NCI-H82 (cell line): ENCODE results near the gene OR2L5.

Source experiments
- DNase-seq: peaks from one replicate; lab custom pipeline; 2025; lab: John Stamatoyannopoulos, UW

OR2L5 gene, protein sequence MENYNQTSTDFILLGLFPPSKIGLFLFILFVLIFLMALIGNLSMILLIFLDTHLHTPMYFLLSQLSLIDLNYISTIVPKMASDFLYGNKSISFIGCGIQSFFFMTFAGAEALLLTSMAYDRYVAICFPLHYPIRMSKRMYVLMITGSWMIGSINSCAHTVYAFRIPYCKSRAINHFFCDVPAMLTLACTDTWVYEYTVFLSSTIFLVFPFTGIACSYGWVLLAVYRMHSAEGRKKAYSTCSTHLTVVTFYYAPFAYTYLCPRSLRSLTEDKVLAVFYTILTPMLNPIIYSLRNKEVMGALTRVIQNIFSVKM

DNA sequence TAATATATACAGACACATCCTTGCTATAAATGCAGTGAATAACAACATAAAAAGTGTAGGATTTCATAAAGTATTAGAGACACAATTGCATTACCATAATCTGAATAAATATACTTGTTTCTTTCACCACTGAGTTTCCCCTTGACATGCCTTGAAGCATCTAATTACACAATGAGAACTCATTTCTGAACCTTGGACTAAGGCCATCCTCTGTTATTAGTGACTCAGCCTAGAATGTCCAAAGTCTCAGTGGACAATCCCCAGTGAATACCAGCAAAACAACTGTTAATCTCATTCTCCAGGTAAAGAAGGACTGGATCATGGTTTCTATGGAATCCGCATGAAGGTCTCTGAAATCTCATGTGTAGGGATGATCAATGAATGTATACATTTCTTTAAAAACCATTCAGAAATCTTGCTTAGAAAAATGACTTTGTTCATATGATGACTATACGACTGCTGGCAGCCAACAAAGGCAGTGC, at the start of gene OR2L5:
Gene OR2L5 (plus strand): TSS at position 432 of the 482 bp plus-strand sequence. CDS start 8,288 bp downstream, outside the sequence.
- no peak for DNase-seq

DNA sequence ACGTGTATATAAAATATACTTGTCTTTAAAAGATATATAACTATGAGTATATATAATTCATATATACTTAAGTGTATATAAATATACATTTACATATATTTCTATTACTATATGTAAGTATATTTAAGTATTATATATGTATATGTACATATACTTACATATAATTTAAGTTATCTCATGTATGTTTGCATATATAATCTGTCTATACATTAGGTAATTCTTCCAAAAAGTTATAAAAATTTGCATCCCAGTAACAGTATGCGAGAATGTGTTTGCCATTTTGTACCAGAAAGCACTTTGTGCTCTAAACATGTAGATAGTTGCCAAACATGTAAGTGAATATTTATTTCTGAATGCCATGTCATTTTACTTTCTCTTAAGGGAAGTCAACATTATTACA, 48.5 kb upstream of the OR2L5 start, which contains the start of gene OR2AK2:
Gene OR2AK2 (plus strand): TSS at position 301 of the 400 bp plus-strand sequence. CDS start 144 bp downstream, outside the sequence.
- no peak for DNase-seq

DNA sequence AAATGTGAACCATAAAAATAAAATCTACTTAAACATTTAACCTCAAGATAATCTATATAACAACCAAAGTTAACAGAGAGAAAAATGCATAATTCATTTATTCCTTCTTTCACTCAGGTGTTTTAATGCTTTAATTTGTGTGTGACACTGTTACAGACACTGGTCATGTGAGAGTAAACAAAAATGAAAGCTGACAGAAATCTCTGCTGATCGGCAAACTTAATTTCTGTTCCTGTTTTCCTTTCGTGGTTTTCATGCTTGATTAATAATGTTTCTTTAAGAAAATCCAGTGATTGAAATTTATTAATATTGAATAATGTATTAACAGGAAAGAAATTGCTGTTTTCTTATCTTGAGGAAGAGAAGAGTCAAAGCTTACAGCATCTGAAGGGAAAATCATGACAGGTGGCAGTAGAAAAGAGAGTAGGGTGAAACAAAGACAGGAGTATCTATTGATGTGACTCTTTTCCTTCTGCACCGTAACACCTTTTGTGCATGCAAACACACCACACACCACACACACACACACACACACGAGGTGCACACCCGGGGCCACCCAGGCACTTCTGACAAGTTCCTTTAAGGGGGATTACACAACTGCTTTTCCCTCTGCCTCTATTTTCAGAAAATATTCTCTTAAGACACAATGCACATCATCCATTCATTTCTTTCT, 46.8 kb upstream of the OR2L5 start:
- DNase-seq, result no peak

DNA sequence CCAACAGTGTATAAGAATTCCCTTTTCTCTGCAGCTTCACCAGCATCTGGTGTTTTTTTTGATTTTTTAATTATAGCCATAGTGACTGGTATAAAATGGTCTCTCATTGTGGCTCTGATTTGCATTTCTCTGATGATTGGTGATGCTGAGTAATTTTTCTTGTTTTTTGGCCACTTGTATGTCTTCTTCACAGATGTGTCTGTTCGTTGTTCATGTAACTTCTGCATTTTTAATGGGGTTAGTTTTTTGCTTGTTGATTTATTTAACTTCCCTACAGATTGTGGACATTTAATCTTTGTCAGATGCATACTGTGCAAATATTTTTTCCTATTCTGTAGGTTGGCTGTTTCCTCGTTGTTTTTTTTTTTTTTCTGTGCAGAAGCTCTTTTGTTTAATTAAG, 20.5 kb upstream of the OR2L5 start:
- no peak for DNase-seq

DNA sequence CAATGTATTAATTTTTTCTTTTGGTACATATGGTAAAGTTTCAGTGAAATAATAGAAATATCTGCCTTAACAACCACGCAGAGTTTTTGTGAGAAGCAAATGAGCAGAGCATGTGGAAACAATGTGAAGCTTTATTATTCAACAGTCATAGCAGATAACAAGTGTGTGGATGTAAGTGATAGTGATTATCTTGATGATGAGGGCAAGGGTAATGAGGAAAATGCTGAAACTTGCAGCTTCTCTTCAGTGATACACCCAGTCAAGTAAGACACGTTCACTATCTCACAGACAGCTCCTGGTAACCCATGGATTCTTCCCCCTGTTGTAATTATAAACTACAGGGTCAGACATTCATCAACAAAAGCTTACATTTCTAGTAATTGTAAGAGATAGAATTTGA, 14.6 kb upstream of the OR2L5 start:
- DNase-seq, result no peak

DNA sequence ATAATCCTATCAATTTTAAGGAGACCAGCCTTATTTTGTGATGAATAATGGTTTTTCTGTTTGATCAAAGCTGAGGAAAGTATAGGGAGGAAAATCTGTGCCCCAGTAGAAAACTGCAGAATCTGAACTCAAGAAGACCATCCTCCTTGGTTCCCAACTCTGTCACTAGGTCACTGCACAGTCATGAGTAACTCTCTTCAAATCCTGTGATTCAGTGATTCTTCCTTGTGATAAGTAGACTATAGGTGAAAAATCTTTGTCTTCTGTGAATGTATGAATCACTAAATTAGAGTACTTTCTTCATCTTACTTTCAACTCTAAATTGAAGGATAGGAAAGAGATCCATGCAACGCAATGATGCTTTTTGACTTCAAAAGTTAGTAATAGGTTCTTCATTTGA, 13.3 kb upstream of the OR2L5 start:
- DNase-seq, result no peak

DNA sequence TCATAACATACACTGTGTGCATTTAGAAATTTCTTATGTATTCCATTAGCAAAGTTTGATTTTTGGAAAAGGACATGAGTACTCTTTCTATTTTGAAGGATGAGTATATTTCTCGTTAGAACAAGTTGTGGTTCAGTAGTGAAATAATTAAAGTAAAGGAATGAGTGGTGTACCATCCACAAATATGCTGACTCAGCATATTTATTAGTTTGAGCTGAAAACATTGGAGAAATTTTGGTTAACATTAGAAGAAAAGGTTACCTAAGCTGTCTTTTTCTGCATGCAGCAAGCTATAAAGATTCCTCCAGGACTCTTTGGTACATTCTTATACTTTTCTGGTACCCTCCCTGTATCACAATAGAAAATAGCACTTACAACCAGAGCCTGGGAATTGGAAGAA, 5.7 kb upstream of the OR2L5 start:
- no peak for DNase-seq

DNA sequence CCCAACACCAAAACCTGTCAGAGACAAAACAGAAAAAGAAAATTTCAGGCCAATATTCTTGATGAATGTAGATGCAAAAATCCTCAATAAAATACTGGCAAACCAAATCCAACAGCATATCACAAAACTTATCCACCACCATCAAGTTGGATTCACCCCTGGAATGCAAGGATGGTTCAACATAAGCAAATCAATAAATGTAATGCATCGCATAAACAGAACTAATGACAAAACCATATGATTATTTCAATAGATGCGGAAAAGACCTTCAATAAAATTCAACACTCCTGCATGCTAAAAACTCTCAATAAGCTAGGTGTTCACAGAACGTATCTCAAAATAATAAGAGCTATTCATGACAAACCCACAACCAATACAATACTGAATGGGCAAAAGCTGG, 3.8 kb upstream of the OR2L5 start:
- no peak for DNase-seq

DNA sequence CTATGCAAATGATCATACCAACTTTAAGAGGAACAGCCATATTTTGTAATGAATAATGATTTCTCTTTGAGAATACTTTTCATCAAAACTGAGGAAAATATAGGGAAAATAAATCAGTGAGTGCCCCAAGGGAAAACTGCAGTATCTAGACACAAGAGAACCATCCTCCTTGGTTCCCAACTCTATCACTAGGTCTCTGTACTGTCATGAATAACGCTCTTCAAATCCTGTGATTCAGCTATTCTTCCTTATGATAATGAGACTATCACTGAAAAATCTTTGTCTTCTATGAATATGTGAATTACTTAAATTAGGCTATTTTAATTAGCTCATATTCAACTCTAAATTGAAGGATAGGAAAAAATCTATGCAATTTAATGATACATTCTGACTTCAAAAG, 2.3 kb downstream of the OR2L5 start:
- no peak for DNase-seq

DNA sequence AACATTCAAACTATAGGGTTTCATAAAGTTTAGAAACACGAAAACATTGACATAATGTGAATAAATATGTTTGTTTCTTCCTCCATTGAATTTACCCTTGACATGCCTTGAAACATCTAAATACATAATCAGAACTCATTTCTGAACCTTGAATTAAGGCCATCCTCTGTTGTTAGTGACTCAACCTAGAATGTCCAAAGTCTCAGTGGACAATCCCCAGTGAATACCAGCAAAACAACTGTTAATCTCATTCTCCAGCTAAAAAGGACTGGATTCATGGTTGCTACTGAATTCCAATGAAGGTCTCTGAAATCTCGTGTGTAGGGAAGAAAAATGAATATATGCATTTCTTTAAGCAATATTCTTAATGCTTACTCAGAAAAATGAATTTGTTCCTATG, 16.3 kb downstream of the OR2L5 start, which contains the start of gene OR2L2:
Gene OR2L2 (plus strand): TSS at position 301 of the 400 bp plus-strand sequence. CDS start 8,198 bp downstream, outside the sequence.
- no peak for DNase-seq

DNA sequence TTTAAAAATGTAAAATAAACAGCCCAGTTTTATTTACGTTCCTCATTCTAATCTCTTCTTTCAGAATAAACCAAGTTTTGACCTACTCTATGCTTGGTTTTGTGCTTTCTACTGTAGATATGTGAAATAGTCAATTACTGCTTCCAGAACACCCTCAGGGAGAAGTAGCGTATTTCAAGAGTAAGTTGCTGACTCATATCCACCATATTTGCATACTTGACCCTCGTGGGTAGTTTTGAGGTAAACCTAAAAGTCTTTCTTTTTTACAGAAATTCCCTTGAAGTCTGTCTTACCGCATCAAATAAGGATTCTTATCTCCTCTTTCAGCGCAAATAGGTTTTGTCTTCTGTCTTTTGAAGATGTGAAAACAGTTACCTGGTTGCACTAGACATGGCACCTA, 31.7 kb downstream of the OR2L5 start:
- DNase-seq, result no peak

DNA sequence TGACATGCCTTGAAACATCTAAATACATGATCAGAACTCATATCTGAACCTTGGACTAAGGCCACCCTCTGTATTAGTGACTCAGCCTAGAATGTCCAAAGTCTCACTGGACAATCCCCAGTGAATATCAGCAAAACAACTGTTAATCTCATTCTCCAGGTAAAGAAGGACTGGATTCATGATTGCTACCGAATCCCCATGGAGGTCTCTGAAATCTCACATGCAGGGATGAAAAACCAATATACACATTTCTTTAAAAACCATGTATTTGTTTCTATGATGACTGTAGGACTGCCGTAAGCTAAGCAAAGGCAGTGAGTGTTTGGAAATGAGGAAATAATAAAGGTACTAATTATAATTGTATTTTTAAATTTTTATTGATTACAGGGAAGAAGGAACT, 33.1 kb downstream of the OR2L5 start, which contains the start of gene OR2L3:
Gene OR2L3 (plus strand): TSS at position 301 of the 400 bp plus-strand sequence. CDS start 13,846 bp downstream, outside the sequence.
- no peak for DNase-seq

DNA sequence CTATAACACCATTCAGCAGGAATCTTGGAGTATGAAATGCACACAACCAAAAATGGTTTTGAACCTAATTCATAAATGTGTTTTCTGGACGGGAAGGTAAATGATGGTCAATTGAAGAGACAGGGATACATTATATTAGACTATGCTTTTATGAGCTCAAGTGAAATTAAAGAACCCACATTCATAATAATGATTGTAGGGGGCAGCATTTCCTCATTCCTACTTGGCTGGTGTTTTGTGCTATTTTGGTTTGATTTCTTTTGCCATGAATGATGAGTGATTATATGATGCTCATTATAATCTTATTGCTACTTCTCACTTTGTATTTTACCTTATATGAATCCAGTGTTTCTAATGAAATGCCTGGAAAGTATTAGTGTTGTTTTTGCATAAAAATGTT, 33.5 kb downstream of the OR2L5 start:
- no peak for DNase-seq

DNA sequence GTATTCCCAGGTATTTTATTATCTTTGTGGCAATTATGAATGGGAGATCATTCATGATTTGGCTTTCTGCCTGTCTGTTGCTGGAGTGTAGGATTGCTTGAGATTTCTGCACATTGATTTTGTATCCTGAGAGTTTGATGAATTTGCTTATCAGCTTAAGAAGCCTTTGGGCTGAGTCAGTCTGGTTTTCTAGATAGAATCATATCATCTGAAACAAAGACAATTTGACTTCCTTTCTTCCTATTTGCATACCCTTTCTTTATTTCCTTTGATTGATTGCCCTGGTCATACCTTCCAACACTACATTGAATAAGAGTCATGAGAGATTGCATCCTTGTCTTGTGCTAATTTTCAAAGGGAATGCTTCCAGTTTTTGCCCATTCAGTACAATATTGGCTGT, 41.2 kb downstream of the OR2L5 start:
- no peak for DNase-seq

DNA sequence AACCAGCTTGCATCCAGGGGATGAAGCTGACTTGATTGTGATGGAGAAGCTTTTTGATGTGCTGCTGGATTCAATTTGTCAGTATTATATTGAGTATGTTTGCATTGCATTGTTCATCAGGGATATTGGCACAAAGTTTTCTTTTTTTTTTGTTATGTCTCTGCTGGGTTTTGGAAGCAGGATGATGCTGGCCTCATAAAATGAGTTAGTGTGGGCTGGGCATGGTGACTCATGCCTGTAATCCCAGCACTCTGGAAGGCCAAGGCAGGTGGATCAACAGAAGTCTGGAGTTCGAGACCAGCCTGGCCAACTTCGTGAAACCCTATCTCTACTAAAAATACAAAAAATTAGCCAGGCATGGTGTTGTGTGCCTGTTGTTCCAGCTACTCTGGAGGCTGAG, 41.8 kb downstream of the OR2L5 start:
- DNase-seq, result no peak

DNA sequence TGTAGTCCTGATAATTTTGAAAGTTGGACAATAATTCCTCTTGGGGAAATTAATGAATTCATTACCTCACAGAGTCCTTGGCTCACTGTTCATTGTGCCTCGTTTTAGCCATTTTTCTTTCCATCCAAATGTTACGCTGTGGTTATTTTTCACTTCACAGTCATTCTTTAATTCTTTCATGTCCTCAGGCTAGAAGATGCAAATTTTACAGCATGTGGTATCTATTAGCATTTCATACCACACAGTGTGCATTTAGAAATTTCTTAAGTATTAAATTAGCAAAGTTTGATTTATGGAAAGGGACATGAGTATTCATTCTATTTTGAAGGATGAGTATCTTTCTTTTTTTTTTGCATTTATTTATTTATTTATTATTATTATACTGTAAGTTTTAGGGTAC, 51.6 kb downstream of the OR2L5 start:
- no peak for DNase-seq

DNA sequence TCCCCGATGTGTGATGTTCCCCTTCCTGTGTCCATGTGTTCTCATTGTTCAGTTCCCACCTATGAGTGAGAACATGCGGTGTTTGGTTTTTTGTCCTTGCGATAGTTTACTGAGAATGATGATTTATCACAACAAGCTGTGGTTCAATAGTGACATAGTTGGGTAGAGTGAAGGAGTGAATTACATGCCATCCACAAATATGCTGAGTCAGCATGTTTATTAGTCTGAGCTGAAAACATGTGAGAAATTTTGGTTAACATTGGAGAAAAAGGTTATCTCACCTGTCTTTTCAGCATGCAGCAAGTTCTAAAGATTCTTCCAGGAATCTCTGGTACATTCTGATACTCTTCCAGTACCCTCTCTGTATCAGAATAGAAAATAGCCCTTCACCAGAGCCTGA, 52.1 kb downstream of the OR2L5 start:
- DNase-seq, result no peak
